Adrenal gland (tissue), 12 donors: ENCODE measurements around the gene MAGI1. TPM values are rescaled to one million over a fixed set of nuclear protein-coding genes. Genes with fewer than 3 reads are reported as not detected.
A peak's percentile ranks its signal among the peaks of the same experiment; 100 is the strongest.

ENCODE experiments used
- DNase-seq, 7 donors: peaks; one replicate each; pipeline ENCODE4 v3.0.0-alpha.2; 2019 to 2020
- H3K27ac ChIP-seq, 5 donors: fragments of 200-600 bp; sonication (generic) in 4 of 5; 1 replicate in 3 of 5; 2 replicates in 2 of 5; pipeline versions ENCODE4 v1.5.1 to v1.8.0; 2016 to 2020; ENCODE audit warnings: mild to moderate bottlenecking in 1 of 5
- H3K27me3 ChIP-seq: fragments of 200-600 bp; 2 replicates; pipeline ENCODE4 v1.8.0; 2021
- H3K36me3 ChIP-seq, 2 donors: fragments of 200-600 bp; replicated peaks in 1 of 2; 1 replicate in 1 of 2; 2 replicates in 1 of 2; pipeline versions ENCODE4 v1.5.1 to v1.8.0; 2018 to 2022
- H3K4me1 ChIP-seq, 2 donors: fragments of 200-600 bp; replicated peaks in 1 of 2; 1 replicate in 1 of 2; 2 replicates in 1 of 2; pipeline versions ENCODE4 v1.5.1 to v1.8.0; 2018 to 2021
- H3K4me3 ChIP-seq, 4 donors: fragments of 200-600 bp; sonication (generic) in 3 of 4; one replicate each; pipeline ENCODE4 v1.5.1; 2016 to 2018
- H3K9me3 ChIP-seq, 3 donors: fragments of 200-600 bp; sonication (generic) in 1 of 3; replicated peaks in 1 of 3; 1 replicate in 2 of 3; 2 replicates in 1 of 3; pipeline versions ENCODE4 v1.5.1 to v1.8.0; 2016 to 2021
- POLR2A ChIP-seq, 2 donors: fragments of 450-650 bp; IDR thresholded peaks; one replicate each; pipeline ENCODE4 v1.6.1; 2017; ENCODE audit warnings: antibody characterized with exemption in 2 of 2, mild to moderate bottlenecking in 2 of 2, moderate library complexity in 1 of 2
- WGBS, 4 donors: extraction: QIAGEN DNeasy Blood & Tissue Kit in 2 of 4; methylation state at CpG; one replicate each; pipeline versions ENCODE4 v1.1.5 to v1.1.7; 2013 to 2017; 5-methylcytosine and 5-hydroxymethylcytosine counted together
- intact Hi-C, 2 donors: fragments of 100-400 bp; cut with DNase I; formaldehyde crosslinking; loops; one replicate each; pipeline versions ENCODE4 v1.14.1 to v1.15.0; 2022 to 2023
- polyA plus RNA-seq, 3 donors: library from polyadenylated mRNA; stranded (reverse); fragments of 200-250 nt in 2 of 3; fragments of 350-450 nt in 1 of 3; fragmentation: Illumina TruSeq in 1 of 3; extraction: RNeasy Lipid Tissue Mini Kit (QIAGEN cat#74804) in 1 of 3; gene quantifications; one replicate each; pipeline ENCODE4 v1.2.3, GENCODE V29; 2013 to 2014
- total RNA-seq, 9 donors: library from RNA; depleted of rRNA in 4 of 9; stranded (reverse); fragments of >200 nt in 4 of 9; fragments of 120-200 nt in 1 of 9; fragmentation: NEBNext Ultra II Directional in 1 of 9; extraction: Animal tissue kit (Norgen Biotek cat#: 25700) in 1 of 9; gene quantifications; one replicate each; pipeline versions ENCODE4 v1.1.0 to v1.2.4, GENCODE V29; 2013 to 2023
- TF ChIP-seq, protein P1 (sequence below), 6 experiments: fragments of 450-650 bp in 4 of 6; fragments of 200-600 bp in 2 of 6; sonication (generic) in 1 of 6; IDR thresholded peaks; 1 replicate in 5 of 6; 2 replicates in 1 of 6; pipeline versions ENCODE4 v1.5.1 to v1.8.0; 2016 to 2021; ENCODE audit warnings: antibody characterized with exemption in 6 of 6, mild to moderate bottlenecking in 2 of 6, moderate library complexity in 1 of 6
- donor health status: healthy with polysubstance abuse.
- donor health status: Bipolar disorder and iron deficiency.
- donor health status: DM: yes; HTN: yes; CAD: no.
- donor health status: DM: no; HTN: no; CAD: no.
- donor health status: DM: no; HTN: no; CAD: no.
- donor health status: DM: yes; HTN: yes; CAD: no.

Gene MAGI1
- total and polyA plus RNA-seq, 12 donors = 4.8 to 31.6 (median 18.5) TPM

- Histone ChIP-seq H3K4me3 (no peak overlapping the region), H3K27me3 (no peaks in the 10 kb centered on the region), H3K4me1 (peaks cover 0 to 8% of the 10 kb centered on the region in 2 donors), H3K27ac (no peak overlapping the region), H3K36me3 (no peaks in the 10 kb centered on the region), H3K9me3 (no peaks in the 10 kb centered on the region)
- TF ChIP-seq, protein P1, sequence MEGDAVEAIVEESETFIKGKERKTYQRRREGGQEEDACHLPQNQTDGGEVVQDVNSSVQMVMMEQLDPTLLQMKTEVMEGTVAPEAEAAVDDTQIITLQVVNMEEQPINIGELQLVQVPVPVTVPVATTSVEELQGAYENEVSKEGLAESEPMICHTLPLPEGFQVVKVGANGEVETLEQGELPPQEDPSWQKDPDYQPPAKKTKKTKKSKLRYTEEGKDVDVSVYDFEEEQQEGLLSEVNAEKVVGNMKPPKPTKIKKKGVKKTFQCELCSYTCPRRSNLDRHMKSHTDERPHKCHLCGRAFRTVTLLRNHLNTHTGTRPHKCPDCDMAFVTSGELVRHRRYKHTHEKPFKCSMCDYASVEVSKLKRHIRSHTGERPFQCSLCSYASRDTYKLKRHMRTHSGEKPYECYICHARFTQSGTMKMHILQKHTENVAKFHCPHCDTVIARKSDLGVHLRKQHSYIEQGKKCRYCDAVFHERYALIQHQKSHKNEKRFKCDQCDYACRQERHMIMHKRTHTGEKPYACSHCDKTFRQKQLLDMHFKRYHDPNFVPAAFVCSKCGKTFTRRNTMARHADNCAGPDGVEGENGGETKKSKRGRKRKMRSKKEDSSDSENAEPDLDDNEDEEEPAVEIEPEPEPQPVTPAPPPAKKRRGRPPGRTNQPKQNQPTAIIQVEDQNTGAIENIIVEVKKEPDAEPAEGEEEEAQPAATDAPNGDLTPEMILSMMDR (IDR thresholded peaks at IDR 0.05) = no peak
- TF ChIP-seq POLR2A (IDR thresholded peaks at IDR 0.05) = no peak
- intact Hi-C loops = no loop called here
- WGBS, 4 donors = 90 to 100% (median 94%) methylated on average over 1 of the region's 1 CpG
- DNase-seq = no peak
These were observed 111.1 kb downstream of the MAGI1 start for GRCh38 chr3:65927576-65927975.

GRCh38 chr3:65925254-65925954, 113.3 kb downstream of the MAGI1 start:
- Histone ChIP-seq H3K4me3 (no peak overlapping the region), H3K27ac (no peak overlapping the region), H3K36me3 (no peaks in the 10 kb centered on the region), H3K9me3 (no peaks in the 10 kb centered on the region), H3K27me3 (no peaks in the 10 kb centered on the region), H3K4me1 (peaks cover 0 to 8% of the 10 kb centered on the region in 2 donors)
- peak in 2 of 7 donors; percentile 7 to 27 for DNase-seq
- intact Hi-C loops = no loop called here
- no peak for TF ChIP-seq POLR2A (IDR thresholded peaks at IDR 0.05)
- TF ChIP-seq, protein P1 (IDR thresholded peaks at IDR 0.05) = no peak
- 68 to 79% (median 74%) methylated on average over 3 of the region's 3 CpGs for WGBS, 4 donors

DNA sequence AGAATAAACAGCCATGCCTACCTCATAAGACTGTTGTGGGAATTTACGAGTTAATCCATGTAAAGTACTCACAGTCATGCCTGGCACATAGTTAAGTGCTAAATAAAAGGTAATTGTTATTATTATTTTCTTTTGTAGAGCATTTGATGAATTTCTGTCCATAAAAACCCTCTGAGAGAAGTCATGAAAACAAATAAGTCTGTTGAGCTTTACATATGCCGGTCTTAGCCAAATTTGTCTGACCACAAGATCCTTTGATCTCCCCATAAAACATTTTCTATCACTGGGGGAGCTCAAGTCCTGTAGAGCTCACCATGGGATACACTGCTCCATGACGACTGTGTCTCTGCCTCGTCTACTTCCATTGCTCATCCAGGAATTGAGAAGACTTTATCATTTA, 114.0 kb downstream of the MAGI1 start:
- 80 to 88% (median 83%) methylated on average over 4 of the region's 4 CpGs for WGBS, 4 donors

GRCh38 chr3:65922441-65922840, 116.3 kb downstream of the MAGI1 start:
- WGBS, 4 donors = 83 to 100% (median 97%) methylated on average over 2 of the region's 2 CpGs

More for the DNA sequence above, 114.0 kb downstream of the MAGI1 start:
- H3K4me3 ChIP-seq = no peak overlapping the region
- intact Hi-C loops = no loop called here
- no peak overlapping the region for H3K27ac ChIP-seq
- no peaks in the 10 kb centered on the region for H3K27me3 ChIP-seq
- TF ChIP-seq, protein P1 (IDR thresholded peaks at IDR 0.05) = no peak
- TF ChIP-seq POLR2A (IDR thresholded peaks at IDR 0.05) = no peak
- no peaks in the 10 kb centered on the region for H3K9me3 ChIP-seq
- no peak for DNase-seq
- H3K36me3 ChIP-seq = no peaks in the 10 kb centered on the region
- H3K4me1 ChIP-seq = peaks cover 0 to 8% of the 10 kb centered on the region in 2 donors

More at GRCh38 chr3:65922441-65922840, 116.3 kb downstream of the MAGI1 start:
- intact Hi-C loops = no loop called here
- H3K27me3 ChIP-seq = no peaks in the 10 kb centered on the region
- TF ChIP-seq, protein P1 (IDR thresholded peaks at IDR 0.05) = no peak
- no peak for TF ChIP-seq POLR2A (IDR thresholded peaks at IDR 0.05)
- no peaks in the 10 kb centered on the region for H3K9me3 ChIP-seq
- H3K27ac ChIP-seq = no peak overlapping the region
- no peak overlapping the region for H3K4me3 ChIP-seq
- H3K4me1 ChIP-seq = peaks cover 0 to 8% of the 10 kb centered on the region in 2 donors
- DNase-seq = no peak
- no peaks in the 10 kb centered on the region for H3K36me3 ChIP-seq
